T-helper 17 cell (primary cell): ENCODE data around the gene COX8C. TPM values are rescaled to one million over a fixed set of nuclear protein-coding genes. Genes with fewer than 3 reads are reported as not detected.
"Not testable (repeated sequence)": the region's sequence is repeated elsewhere in the genome, so short reads cannot be mapped to it uniquely, and the experiment has no call there.

Source experiments
- ATAC-seq: fragments of 150-1000 bp; cut with Tn5 transposase; 2 replicates; pipeline ENCODE4 v1.10.0; 2021; ENCODE audit warnings: mild to moderate bottlenecking, moderate library complexity
- DNase-seq, 3 donors: peaks; one replicate each; pipeline versions ENCODE4 v3.0.0 to v3.0.0-alpha.2; 2020 to 2021
- H3K9me3 ChIP-seq: one replicate; pipeline ENCODE4 v1.7.0; 2013; ENCODE audit warnings: low read length, mild to moderate bottlenecking; ENCODE audit not compliant: control insufficient read depth, poor library complexity, severe bottlenecking
- H3K27ac Mint-ChIP-seq: one replicate; pipeline ENCODE4 v1.8.0; 2022; ENCODE audit warnings: mild to moderate bottlenecking, moderate library complexity, mixed read lengths
- H3K27me3 Mint-ChIP-seq: one replicate; pipeline ENCODE4 v1.8.0; 2022; ENCODE audit warnings: mixed read lengths
- H3K36me3 Mint-ChIP-seq: one replicate; pipeline ENCODE4 v1.8.0; 2022; ENCODE audit warnings: low read depth, mixed read lengths
- H3K4me1 Mint-ChIP-seq: one replicate; pipeline ENCODE4 v1.8.0; 2022; ENCODE audit warnings: mild to moderate bottlenecking, mixed read lengths
- H3K4me3 Mint-ChIP-seq: one replicate; pipeline ENCODE4 v1.8.0; 2022; ENCODE audit warnings: mild to moderate bottlenecking, moderate library complexity, mixed read lengths
- total RNA-seq, 4 donors: library from RNA in 2 of 4; stranded (reverse) in 2 of 4; gene quantifications; one replicate each; pipeline ENCODE4 v1.2.3 and lab custom pipeline; 2022 to 2026

Gene COX8C
- total RNA-seq, 2 donors from 2014 or later: not detected

- no peaks in the 10 kb centered on the region for H3K36me3 Mint-ChIP-seq
- H3K27ac Mint-ChIP-seq: no peak overlapping the region
- no peak overlapping the region for H3K4me3 Mint-ChIP-seq
- no peaks in the 10 kb centered on the region for H3K4me1 Mint-ChIP-seq
- H3K27me3 Mint-ChIP-seq: peaks cover 7% of the 10 kb centered on the region
- ATAC-seq (no peak), DNase-seq (no peak)
- H3K9me3 ChIP-seq: no peaks in the 10 kb centered on the region
These were observed 1.3 kb downstream of the COX8C start for GRCh38 chr14:93348292-93348691.

GRCh38 chr14:93354873-93355272, 7.9 kb downstream of the COX8C start:
- not testable (repeated sequence) for H3K27me3 Mint-ChIP-seq, ATAC-seq, H3K4me1 Mint-ChIP-seq, H3K36me3 Mint-ChIP-seq, H3K9me3 ChIP-seq, H3K27ac Mint-ChIP-seq, DNase-seq, H3K4me3 Mint-ChIP-seq

DNA sequence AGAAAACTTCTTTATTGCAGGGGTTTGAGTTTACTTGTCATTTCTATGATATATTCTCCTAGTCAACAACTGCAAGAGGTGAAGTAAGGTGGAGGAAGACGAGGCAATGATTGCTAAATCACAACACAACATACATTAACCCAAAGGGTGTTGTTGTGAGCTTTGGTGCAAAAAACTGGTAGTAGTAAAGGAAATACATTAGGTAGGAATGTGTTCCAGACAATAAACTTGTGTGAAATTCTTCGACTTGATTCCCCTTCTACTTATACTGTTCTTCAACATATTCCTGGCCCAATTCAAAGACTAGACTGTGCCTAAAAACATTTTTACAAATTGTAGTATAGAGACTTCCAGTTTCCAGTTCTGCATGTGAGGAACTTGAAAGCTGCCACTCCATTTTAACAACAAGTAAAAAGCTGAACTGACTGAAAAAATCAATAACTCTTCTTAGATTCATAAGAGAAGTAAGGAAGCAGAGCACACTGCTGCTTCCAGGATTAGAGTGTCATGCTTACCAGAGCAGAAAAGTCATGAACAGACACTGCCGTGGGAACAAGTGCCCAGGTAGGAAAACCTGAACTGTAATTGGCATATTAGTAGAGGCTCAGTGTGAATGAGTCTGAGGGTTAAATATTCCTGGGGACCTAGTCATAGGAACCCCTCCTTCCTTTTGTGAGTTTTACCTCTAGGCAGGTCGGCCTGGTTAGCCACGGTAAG, 22.2 kb downstream of the COX8C start:
- DNase-seq: no peak
- Mint-ChIP-seq H3K4me1 (no peaks in the 10 kb centered on the region), H3K27me3 (peaks cover 20% of the 10 kb centered on the region), H3K4me3 (no peak overlapping the region), H3K36me3 (peaks cover 3% of the 10 kb centered on the region), H3K27ac (no peak overlapping the region)
- H3K9me3 ChIP-seq: no peaks in the 10 kb centered on the region
- ATAC-seq: no peak

DNA sequence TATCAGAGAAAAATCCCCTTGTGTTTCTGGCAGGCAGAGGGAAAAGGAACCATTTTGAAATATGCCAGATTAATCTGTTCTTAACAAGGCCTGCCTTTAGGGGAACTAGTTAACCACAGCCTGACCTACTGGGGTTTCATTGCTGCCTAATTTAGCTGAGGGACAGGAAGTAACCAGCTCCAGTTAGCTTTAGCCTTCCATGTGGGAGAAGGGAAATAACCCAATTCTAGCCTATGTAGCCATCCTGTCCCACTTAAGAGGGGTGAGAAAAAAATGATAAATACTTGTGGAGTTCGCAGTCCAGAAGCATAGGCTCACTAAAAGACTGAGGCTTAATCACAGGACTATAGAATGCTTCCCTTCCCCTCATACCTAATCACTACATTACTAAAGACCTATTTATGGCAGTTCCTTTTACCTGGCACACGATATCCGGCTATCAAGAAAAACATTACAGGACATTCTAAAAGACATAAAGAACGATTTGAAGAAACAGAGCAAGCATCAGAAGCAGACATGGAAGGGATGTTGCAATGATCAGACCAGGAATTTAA, 22.8 kb downstream of the COX8C start:
- no peaks in the 10 kb centered on the region for H3K4me1 Mint-ChIP-seq
- H3K27me3 Mint-ChIP-seq: peaks cover 13% of the 10 kb centered on the region
- H3K9me3 ChIP-seq: no peaks in the 10 kb centered on the region
- H3K4me3 Mint-ChIP-seq: no peak overlapping the region
- ATAC-seq: peak; percentile 23
- DNase-seq: no peak
- no peak overlapping the region for H3K27ac Mint-ChIP-seq
- peaks cover 3% of the 10 kb centered on the region for H3K36me3 Mint-ChIP-seq

DNA sequence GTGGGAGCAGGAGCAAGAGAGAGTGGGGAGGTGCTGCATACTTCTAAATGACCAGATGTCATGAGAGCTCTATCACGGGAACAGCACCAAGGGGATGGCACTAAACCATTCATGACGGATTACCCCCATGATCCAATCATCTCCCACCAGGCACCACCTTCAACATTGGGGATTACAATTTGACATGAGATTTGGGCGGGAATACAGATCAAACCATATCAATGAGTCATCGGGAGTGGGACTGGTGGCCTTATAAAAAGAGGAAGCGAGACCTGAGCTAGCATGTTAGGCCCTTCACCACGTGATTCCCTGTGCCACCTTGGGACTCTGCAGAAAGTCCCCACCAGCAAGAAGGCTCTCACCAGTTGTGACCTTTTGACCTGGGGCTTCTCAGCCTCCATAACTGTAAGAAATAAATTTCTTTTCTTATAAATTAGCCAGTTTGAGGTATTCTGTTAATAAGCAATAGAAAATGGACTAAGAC, 28.7 kb downstream of the COX8C start:
- H3K4me3 Mint-ChIP-seq: no peak overlapping the region
- no peaks in the 10 kb centered on the region for H3K4me1 Mint-ChIP-seq
- ATAC-seq (peak; percentile 61), DNase-seq (no peak)
- H3K36me3 Mint-ChIP-seq: no peaks in the 10 kb centered on the region
- H3K27me3 Mint-ChIP-seq: peaks cover 17% of the 10 kb centered on the region
- H3K27ac Mint-ChIP-seq: no peak overlapping the region
- H3K9me3 ChIP-seq: no peaks in the 10 kb centered on the region

GRCh38 chr14:93379831-93380230, 32.8 kb downstream of the COX8C start:
- H3K9me3 ChIP-seq: peaks cover 5% of the 10 kb centered on the region
- no peak for ATAC-seq
- no peaks in the 10 kb centered on the region for H3K36me3 Mint-ChIP-seq
- no peak overlapping the region for H3K27ac Mint-ChIP-seq
- no peak for DNase-seq
- H3K4me1 Mint-ChIP-seq: no peaks in the 10 kb centered on the region
- no peak overlapping the region for H3K4me3 Mint-ChIP-seq
- H3K27me3 Mint-ChIP-seq: peaks cover 22% of the 10 kb centered on the region

- no peak for DNase-seq
- no peak for ATAC-seq
- H3K27me3 Mint-ChIP-seq: peaks cover 22% of the 10 kb centered on the region
- no peaks in the 10 kb centered on the region for H3K4me1 Mint-ChIP-seq
- peaks cover 5% of the 10 kb centered on the region for H3K9me3 ChIP-seq
- H3K27ac Mint-ChIP-seq: no peak overlapping the region
- H3K4me3 Mint-ChIP-seq: no peak overlapping the region
- H3K36me3 Mint-ChIP-seq: no peaks in the 10 kb centered on the region
These were observed 34.7 kb downstream of the COX8C start for GRCh38 chr14:93381644-93382043.

DNA sequence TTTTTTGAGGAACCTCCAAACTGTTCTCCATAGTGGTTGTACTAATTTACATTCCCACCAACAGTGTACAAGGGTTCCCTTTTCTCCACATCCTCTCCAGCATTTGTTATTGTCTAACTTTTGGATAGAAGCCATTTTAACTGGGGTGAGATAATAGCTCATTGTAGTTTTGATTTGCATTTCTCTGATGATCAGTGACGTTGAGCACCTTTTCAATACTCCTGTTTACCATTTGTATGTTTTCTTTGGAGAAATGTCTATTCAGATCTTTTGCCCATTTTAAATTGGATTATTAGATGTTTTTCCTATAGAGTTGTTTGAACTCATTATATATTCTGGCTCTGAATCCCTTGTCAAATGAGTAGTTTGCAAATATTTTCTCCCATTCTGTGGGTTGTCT, 37.3 kb downstream of the COX8C start:
- not testable (repeated sequence) for DNase-seq, ATAC-seq, H3K4me1 Mint-ChIP-seq, H3K9me3 ChIP-seq, H3K27ac Mint-ChIP-seq, H3K36me3 Mint-ChIP-seq
- peak overlapping the region; percentile 2 for H3K4me3 Mint-ChIP-seq
- peaks cover 35% of the 10 kb centered on the region for H3K27me3 Mint-ChIP-seq

- Mint-ChIP-seq H3K4me1 (no peaks in the 10 kb centered on the region), H3K27me3 (peaks cover 11% of the 10 kb centered on the region), H3K4me3 (no peak overlapping the region), H3K27ac (no peak overlapping the region), H3K36me3 (no peaks in the 10 kb centered on the region)
- no peak for DNase-seq
- no peak for ATAC-seq
- no peaks in the 10 kb centered on the region for H3K9me3 ChIP-seq
These were observed 48.2 kb downstream of the COX8C start for GRCh38 chr14:93395231-93395630.

GRCh38 chr14:93396456-93396855, 49.5 kb downstream of the COX8C start:
- DNase-seq (no peak), ATAC-seq (no peak)
- Mint-ChIP-seq H3K27ac (no peak overlapping the region), H3K36me3 (no peaks in the 10 kb centered on the region), H3K4me1 (no peaks in the 10 kb centered on the region), H3K27me3 (peaks cover 21% of the 10 kb centered on the region), H3K4me3 (no peak overlapping the region)
- H3K9me3 ChIP-seq: no peaks in the 10 kb centered on the region

Other genes with a start within 250 kb of the COX8C start
- gene ITPK1, start 231.3 kb upstream of the COX8C start, total RNA-seq: 10 to 100 TPM; 29.4 to 36.1 TPM
- 10 to 100 TPM; 70.5 to 91.5 TPM for gene MOAP1, start 162.3 kb upstream of the COX8C start, total RNA-seq
- gene LYSET, start 161.9 kb upstream of the COX8C start, total RNA-seq: 1 to 10 TPM; 6.3 to 8.1 TPM
- 1 to 10 TPM; 3.1 to 6.7 TPM for gene GON7, start 140.1 kb upstream of the COX8C start, total RNA-seq
- 10 to 100 TPM; 12.9 to 14.6 TPM for gene UBR7, start 139.9 kb upstream of the COX8C start, total RNA-seq
- 10 to 100 TPM; 22.5 to 22.8 TPM for gene BTBD7, start 14.1 kb upstream of the COX8C start, total RNA-seq
- gene UNC79, start 83.8 kb downstream of the COX8C start, total RNA-seq: not detected